ENCODE data around the gene PEX3.

The PEX3 gene

GRCh38 chr6:143539106-143539505, 88.5 kb downstream of the PEX3 start:
- no peak for DNase-seq (ENCODE audit: low read depth)

DNA sequence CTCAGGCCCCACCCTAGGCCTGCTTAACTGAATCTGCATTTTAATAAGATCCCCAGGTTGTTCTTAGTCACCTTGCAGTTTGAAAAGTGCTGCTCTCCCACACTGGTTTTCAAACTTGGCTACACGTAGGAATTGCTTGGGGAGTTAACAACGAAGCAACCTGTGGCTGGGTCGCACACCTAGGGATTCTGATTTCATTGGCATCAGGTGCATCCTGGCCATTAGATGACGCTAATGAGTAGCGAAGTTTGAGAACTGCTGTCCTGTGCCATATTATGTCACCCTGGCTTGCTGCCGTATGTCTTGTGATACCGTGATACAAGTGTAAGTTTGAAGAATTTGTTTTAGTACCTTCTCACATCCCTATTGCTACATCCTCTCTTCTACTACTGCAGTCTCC, 89.1 kb downstream of the PEX3 start:
- DNase-seq (ENCODE audit: low read depth), result no peak

GRCh38 chr6:143540192-143540591, 89.6 kb downstream of the PEX3 start:
- no peak for DNase-seq (ENCODE audit: low read depth)

Data from stimulated activated CD8-positive, alpha-beta memory T cell treated with anti-CD3 and anti-CD28 coated beads, Interleukin-12 subunit alpha, Interleukin-12 subunit beta, amount 100 ng/mL, for 1 hour (primary cell).